ENCODE measurements around the gene CLCN4.

The CLCN4 gene

GRCh38 chrX:10133980-10134676 is 22.6 kb upstream of the CLCN4 start:
- DNase-seq: no peak

DNA sequence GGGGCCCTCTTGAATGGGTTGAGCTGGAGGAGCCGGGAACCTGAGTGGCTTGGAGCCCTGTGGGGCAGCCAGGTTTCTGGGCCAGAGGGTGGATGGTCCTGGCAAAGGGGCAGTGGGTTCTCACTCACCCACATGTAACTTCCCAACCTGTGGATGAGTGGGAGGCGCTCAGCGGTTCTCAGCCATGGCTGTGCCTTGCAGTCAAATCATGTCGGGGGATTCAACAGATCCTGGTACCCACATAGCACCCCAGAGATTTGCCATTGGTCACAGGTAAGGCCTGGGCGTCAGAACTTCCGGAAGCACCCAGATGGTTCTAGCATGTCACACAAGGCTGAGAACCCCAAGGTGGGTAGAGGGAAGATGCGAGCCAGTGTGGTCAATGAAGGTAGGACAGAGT is 21.9 kb upstream of the CLCN4 start:
- no peak for DNase-seq

DNA sequence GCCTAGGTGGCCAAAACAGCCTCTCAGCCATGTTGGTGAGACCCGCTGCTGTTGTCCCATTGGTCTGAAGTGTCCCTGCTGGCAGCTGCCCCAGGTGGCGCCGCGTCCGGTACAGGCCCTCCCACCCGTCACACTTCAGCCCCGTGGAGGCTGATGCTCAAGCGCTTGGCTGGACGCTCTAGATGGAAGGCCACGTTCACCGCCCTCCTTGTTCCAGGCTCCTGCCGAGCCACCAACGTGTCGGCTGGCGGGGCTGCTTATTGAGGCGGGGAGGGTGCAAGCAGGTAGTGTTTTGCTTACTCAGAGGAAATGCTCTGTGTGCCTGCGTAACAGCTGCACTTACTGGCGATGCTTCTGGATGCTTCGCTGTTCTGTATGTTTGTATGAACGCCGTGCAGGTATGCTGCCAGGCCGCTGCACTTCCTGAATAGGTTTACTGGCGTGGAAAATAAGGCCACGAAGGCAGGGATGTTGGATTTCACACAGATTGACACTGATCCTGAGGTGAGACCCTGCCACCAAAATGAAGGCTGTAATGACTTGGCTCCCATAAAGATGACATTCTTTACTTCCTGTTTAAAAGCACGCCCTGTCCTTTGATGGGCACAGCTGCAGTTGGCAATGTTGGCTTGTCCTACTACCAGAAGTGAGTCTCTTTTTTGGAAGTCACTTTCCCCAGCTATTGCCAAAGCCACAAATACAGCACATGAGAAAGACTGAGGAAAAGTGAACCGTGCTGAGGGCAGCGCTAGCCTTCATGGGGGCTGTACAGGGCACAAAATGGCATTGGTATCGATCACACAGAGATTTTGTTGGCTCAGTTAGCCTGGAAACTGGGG is 21.0 kb upstream of the CLCN4 start:
- DNase-seq: no peak

DNA sequence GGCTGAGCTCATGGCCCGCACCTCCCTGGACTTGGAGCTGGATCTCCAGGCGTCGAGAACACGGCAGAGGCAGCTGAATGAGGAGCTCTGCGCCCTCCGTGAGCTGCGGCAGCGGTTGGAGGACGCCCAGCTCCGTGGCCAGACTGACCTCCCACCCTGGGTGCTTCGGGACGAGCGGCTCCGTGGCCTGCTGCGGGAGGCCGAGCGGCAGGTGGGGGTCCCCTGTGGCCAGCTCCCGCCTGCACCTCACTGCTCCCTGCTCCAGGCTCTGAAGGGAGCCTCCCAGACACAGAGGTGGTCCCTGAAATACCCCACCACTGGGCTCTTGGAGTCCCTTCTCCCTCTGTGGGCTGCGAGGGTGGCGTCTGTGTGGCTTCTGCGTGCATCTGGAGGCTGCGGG is 18.0 kb upstream of the CLCN4 start:
- no peak for DNase-seq

GRCh38 chrX:10140264-10140663 is 16.5 kb upstream of the CLCN4 start:
- DNase-seq: no peak

- no peak for DNase-seq
Observed at GRCh38 chrX:10142041-10142599, 14.7 kb upstream of the CLCN4 start.

GRCh38 chrX:10143071-10143983 is 13.4 kb upstream of the CLCN4 start:
- DNase-seq: no peak

GRCh38 chrX:10146346-10146745 is 10.4 kb upstream of the CLCN4 start:
- DNase-seq: no peak

- DNase-seq: no peak
Observed at GRCh38 chrX:10152086-10152485, 4.7 kb upstream of the CLCN4 start.

GRCh38 chrX:10155137-10155536 is 1.6 kb upstream of the CLCN4 start:
- DNase-seq: no peak

- no peak for DNase-seq
Observed at GRCh38 chrX:10157032-10157341, 212 bp downstream of the CLCN4 start.

- no peak for DNase-seq
Observed at GRCh38 chrX:10157543-10157942, 768 bp downstream of the CLCN4 start.

GRCh38 chrX:10158279-10159144 is 1.7 kb downstream of the CLCN4 start:
- no peak for DNase-seq

DNA sequence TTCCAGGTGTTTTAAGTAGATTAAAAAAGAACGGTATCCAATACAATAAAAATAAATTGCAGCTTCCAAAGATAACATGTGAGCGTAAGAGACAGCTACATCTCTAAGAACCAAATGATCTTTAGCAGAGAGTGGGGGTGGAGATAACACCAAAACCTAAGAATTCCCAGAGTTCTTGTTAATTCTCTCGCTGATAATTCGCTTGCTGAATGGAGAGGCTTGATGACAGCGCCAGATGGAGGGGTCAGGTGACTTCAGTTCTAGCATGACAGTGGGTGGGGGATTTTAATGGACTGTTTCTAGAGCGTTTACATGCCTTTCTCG is 2.3 kb downstream of the CLCN4 start:
- no peak for DNase-seq

DNA sequence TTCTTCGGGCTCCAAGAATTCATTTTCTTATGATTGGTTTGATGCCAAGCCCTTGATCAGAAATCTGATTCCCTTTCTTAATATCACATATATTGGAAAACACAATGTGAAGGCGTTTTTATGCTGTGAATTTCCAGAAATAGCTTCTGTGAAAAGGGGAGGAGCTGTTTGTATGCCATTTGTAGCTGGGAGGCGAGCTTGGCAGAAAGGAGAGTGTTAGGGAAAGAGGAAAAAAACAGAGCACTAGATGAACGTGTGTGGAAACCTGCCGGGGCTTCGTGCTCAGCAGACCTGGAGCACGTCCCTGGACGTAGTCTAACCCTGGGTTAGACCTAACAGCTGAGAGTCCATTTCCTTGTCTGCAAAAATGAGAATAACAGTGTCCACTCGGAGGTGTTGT is 3.4 kb downstream of the CLCN4 start:
- no peak for DNase-seq

- DNase-seq: no peak
Observed at GRCh38 chrX:10163031-10163430, 6.3 kb downstream of the CLCN4 start.

DNA sequence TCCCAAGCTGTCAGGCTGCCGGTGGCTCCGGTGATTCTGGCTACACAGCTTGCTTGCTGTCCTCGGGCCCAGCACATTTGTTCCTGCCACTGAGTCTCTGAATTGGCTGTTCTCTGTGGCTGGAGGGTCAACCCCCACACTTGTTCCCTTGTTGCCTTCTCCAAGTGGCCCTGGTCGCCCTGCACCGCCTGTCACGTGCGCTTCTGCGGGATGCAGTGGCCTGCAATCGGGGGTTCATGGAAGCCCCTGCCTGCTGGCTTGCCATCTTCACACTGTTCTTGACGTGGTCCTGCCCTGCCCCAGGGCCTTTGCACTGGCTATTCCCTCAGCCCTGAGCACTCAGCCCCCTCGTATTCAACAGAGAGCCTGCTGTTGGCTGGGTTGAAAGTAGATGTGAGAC is 8.1 kb downstream of the CLCN4 start:
- DNase-seq: no peak

- no peak for DNase-seq
Observed at GRCh38 chrX:10165580-10166247, 8.9 kb downstream of the CLCN4 start.

GRCh38 chrX:10166248-10166716 is 9.5 kb downstream of the CLCN4 start:
- DNase-seq: no peak

- DNase-seq: no peak
Observed at GRCh38 chrX:10166731-10167151, 10.0 kb downstream of the CLCN4 start.

GRCh38 chrX:10167573-10167972 is 10.8 kb downstream of the CLCN4 start:
- DNase-seq: no peak

- no peak for DNase-seq
Observed at GRCh38 chrX:10168226-10168625, 11.5 kb downstream of the CLCN4 start.
